PC-9 (cell line): ENCODE measurements around the gene PXDN.

Experiments used
- EZH2 ChIP-seq: fragments of 200-600 bp; sonication (generic); IDR thresholded peaks from 2 replicates; pipeline ENCODE4 v1.8.0; 2017; ENCODE audit warnings: antibody characterized with exemption, low read depth
- TF ChIP-seq, protein P1 (sequence below): fragments of 200-600 bp; sonication (generic); conservative IDR thresholded peaks from 2 replicates; pipeline ENCODE4 v1.6.1; 2017; ENCODE audit warnings: mixed run types, antibody characterized with exemption, mild to moderate bottlenecking, moderate library complexity

DNA sequence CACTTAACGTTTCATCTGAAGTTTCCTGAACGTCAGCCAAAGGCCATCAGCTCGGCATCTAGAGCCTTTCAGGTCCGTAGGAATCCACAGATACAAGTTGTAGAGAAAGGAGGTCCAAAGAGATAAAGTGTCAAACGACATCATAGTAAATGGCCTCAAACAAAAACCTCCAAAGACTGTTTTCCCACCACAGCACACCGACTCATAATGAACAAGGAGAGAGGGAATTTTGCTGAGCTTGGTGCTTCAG lies 150.3 kb downstream of the PXDN start:
- TF ChIP-seq, protein P1, sequence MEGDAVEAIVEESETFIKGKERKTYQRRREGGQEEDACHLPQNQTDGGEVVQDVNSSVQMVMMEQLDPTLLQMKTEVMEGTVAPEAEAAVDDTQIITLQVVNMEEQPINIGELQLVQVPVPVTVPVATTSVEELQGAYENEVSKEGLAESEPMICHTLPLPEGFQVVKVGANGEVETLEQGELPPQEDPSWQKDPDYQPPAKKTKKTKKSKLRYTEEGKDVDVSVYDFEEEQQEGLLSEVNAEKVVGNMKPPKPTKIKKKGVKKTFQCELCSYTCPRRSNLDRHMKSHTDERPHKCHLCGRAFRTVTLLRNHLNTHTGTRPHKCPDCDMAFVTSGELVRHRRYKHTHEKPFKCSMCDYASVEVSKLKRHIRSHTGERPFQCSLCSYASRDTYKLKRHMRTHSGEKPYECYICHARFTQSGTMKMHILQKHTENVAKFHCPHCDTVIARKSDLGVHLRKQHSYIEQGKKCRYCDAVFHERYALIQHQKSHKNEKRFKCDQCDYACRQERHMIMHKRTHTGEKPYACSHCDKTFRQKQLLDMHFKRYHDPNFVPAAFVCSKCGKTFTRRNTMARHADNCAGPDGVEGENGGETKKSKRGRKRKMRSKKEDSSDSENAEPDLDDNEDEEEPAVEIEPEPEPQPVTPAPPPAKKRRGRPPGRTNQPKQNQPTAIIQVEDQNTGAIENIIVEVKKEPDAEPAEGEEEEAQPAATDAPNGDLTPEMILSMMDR = no peak
- TF ChIP-seq EZH2 = no peak
